Stimulated activated CD4-positive, alpha-beta T cell treated with anti-CD3 and anti-CD28 coated beads, TNF-alpha, amount 100 ng/mL, for 24 hours (primary cell): ENCODE data around the gene MORN1.

ENCODE experiments used
- DNase-seq, 3 experiments: peaks; one replicate each; pipeline ENCODE4 v3.0.0-alpha.2; 2020; ENCODE audit warnings: low read depth in 3 of 3

MORN1 gene

DNA sequence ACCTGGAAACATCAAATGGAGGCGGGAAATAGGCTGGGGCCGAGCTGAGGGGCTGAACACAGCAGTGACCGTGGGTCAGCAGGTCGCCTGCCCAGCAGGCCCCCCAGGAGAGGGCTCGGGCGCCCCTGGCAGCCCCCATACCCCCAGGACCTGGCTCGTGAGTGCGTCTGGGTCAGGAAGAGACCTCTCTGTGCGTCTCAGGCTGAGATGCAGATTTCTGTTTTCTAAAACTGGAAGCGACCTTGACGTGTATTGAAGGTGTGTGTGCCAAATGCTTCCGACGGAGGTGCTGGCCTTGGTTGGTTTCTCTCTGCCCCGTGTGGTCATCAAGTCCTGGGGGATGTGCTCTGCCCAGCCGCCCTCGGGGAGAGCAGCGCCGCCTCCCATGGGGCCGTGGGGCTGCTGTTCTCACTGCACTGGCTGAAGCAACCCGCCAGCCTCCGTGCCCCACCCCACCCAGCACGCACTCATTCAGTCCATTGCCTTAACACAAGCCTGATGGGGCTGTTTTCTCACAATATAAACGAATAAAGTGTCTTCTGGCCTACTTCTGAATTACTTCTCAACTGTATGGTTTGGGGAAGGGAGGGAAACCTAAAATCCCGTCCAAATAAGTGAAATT, 13.6 kb upstream of the MORN1 start:
- no peak for DNase-seq

DNA sequence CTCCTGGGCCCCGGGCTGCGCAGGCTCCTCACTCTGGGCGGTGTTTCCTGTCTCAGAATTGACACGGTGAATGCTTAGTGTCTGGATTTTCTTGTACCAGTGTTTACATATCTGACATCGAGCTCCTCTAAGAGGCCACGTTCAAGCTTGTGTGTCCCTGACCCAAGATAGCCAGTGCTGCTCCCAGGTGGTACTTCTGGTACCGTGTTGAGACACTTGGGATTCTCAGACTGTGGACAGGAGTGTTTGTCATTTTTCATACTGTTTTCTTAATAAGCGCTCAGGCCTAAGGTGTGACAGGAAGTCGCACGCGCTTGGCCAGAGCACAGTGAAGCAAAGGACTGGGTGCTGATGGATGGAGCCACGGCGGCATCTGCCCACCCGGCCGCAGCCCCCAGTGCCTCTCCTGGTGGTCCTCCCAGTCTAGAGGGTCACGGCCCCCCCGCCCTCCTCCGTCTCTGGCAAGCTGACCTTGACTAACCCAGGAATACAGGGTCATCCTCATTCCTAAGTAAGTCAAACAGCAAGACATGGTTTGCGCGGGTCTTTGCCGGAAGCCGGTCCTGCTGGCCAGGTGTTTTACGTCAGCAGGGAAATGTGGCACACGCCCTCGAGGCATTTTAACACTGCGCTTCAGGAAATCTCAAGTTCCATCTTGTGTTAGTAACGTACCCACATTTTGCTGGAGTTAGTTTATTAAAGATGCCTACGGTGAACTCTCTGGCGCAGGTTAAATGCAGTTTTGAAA, 13.0 kb upstream of the MORN1 start:
- no peak for DNase-seq

DNA sequence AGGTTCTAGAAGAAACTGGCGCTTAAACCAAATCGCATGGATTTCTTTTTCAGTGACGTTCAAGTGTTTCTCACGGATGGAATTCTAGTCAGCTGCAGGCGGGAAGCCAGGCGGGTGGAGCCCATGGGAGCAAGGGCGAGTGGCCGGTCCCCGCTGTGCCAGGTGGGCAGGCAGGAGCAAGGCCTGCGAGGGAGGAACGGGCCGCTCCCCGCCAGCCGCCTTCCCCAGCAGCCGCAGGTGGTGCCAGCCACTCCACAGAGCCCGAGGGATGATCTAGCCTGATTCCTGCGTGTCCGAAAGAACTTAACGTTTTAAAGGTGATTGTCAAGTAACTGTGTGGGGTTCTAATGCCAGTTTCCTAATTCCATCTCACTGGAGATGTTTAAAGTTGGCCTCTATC, 11.9 kb upstream of the MORN1 start:
- DNase-seq = no peak

DNA sequence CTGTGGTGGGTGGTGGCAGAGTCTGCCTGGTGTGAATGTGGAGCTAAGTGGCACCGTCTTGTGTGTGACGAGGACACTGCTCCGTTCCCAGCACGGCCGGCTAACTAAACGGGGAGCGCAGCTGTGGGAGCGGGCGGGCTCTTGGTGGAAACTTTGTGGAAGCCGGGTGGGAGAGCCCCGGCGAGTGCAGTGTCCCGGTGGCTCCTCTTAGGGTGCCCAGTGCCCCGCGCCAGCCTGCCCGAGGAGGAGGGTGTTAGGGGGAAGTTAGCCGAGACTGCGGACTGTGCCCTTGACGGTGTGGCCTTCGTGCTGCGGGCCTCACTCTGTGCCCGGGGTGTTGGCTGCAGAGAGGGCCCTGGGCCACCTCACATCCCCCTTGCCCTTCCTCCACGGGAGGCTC, 11.1 kb upstream of the MORN1 start:
- no peak for DNase-seq

DNA sequence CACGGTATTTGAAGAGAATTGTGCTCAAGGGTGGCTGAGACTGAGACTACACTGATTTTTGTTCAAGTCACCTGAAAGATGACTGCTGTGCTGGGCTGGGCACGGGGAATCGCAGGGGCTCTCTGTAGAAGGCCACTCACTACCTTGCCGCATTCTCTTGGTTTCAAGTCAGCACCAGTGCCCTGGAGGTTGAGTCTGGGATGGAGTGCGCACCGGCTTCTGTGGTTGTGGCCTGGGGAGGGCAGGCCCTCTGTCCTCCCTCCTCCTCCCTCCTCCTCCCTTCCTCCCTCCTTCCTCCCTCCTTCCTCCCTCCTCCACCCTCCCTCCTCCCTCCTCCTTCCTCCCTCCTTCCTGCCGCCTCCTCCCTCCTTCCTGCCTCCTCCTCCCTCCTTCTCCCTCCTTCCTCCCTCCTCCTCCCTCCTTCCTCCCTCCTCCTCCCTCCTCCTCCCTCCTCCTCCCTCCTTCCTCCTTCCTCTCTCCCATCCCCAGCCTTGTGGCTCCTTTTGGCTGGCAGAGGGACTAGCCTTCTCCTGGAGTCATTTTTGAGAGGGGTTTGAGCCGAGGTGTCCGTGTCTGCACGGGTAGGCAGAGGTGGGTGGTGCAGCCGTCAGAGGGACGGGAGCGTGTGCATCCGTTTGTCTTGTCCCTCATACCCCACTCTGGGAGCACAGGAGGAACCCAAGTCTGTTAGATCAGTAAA, 9.7 kb upstream of the MORN1 start:
- DNase-seq = no peak

DNA sequence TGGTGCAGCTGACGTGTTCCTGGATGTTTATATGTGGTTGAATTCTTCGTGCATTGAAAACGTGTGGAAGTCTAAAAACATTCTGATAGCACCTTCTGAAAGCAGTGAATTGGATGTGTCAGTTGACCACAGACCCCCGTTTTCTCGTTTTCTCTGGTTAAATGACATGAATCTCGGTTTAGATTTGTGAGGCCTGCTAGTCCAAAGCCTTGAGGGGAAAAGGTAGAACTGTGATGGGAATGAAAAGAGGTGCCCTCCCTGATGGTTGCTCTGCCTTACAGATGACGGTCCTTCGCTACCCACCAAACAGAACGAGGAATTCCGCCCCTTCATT, 9.2 kb upstream of the MORN1 start:
- no peak for DNase-seq

DNA sequence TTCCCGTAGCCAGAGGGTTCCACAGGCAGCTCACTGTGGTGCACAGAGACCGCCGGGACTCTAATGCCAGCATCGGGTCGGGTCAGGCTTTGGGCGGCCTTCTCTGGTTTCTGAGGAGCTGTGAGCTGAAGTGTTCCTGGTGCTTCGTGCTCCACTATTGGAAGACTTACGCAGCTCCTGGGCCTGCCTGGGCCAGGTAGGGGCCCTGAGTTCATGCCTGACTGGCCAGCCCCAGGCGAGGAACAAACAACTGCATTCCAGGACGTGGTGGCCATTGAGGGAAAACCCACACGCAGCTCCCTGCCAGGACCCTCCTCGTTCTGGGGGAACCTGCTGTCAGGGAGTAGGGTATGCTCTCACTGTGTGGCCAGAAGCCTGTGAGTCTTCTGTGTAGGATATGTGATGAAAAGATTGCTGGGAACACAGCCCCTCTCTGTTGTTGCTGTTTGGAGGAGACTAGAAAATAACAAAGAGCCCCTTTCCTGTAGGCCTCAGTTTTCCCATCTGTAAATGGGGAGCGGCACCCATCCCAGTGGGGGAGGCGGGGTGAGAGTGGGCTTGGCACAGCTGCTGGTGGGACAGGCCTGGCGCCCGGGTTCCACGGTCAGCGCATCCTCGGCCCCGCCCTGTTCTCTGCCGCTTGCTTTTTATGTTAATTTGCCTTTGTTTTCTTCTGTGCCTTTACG, 8.7 kb upstream of the MORN1 start:
- DNase-seq = no peak

DNA sequence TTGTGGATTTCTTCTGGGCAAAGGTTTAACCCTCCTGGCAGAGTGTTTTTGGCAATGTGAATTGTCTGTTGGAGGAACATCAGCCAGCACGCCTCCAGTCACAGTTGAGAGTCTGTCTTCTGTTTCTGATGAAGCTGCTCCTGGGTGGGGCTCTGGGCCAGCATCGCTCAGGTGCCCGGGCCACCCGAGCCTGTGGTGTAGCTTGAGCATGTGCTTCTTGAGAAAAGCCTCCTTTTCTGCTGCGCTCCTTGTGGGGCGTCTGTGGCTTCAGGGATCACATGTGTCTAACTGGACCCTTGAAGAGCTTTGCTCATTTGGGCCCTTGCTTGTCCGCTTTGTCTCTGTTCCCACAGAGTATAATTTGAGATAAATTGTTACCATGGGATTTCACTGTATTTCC, 7.5 kb upstream of the MORN1 start:
- DNase-seq = no peak

DNA sequence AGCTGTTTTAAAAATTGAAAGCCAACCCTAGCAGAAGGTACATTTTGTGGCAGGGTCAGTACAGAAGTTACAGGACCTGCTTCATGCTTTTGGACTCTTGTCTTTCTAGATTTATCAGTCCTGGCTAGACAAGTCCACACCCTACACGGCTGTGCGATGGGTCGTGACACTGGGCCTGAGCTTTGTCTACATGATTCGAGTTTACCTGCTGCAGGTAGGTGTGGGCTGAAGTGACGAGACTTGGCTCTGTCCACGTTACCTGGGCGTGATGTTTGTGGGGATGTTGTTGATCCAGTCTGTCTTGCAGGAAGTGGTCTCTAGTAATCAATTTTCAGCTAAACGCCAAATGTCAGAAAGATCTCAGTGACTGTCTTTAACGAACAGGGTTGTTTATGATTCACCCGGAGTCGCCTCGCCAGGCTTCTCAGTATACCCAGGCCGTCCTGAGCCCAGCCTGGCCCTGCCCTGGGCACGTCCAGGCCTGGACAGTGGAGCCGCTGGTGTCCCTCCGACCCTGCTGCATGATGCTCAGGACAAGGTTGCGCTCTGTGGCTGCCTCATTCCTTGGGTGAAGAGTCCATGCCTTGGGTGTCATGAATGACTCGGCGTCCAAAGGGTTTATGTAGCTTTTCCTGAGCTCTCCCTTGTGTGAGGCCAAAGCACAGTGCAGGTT, 5.8 kb upstream of the MORN1 start:
- no peak for DNase-seq

DNA sequence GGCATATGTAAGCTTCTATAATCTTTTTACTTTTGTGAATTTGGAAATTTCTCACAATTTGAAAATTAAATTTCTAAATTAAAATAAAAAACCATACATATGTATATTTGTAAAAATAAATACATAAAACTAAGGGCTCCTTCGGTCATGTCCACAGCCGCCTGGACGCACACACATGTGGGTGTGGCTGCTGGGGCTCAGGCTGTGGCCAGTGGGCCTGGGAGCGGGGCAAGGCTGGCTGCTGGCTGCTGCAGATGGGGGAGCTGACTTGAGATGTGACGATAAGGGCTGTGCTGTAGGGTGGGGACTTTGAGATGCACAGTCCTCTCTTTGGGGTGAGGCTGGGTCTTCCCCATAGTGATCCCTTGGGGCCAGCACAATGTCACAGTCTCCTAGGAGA, 5.1 kb upstream of the MORN1 start:
- no peak for DNase-seq

DNA sequence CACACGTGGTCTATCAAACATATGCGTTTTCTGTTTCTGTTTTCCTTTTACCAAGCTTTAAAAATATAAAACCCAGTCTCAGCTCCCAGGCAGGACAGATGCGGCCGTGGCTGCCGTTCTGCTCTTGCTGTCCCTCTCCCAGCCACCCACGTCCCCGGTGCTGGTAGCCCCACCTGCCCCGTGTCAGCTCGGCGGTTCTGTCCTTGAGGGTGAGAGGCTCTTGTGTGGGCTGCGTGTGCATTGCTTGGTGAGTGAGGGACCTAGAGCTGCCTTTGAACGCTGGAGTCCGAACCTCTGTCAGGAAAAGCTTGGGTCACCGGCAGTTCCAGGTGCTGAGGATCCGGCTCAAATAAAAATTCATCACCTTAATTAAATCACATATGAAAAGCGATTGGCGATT, 4.7 kb upstream of the MORN1 start:
- DNase-seq = no peak

DNA sequence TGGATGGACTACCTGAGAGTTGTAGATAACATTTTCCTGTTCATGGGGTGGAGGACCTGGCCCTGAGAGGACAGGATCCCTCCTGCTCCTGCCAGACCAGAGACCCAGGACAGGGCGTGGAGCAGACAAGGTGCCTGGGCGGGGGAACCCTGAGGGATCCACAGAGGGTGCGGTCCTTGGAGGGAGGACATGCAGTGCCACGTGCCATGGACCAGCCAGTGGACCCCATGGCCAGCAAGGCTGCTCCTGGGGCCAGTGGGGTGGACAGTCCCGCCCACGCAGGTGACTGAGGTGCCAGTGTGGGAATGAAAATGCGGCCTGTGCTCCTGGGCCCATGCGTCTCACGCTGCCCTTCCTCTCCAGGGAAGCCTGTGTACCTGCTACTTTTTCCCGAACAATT, 3.9 kb upstream of the MORN1 start:
- DNase-seq = no peak

DNA sequence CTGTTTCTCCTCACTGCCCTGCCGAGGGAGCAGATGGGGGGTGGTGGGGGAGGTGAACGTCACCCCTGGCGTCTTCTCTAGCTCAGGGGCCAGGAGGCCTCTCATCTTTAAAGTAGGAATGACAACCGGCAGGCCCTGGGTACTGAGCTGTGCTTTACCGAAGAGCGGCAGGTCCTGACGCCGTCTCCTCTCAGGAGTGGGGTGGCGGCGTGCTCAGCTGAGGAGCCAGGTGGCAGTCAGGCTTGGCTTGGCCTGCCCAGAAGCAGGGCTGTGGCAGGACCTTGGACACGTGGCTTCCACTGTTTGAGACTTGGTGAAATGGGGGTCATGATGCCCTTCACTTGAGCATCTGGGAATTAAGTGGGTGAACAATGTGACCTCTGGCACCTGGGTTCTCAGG, 3.4 kb upstream of the MORN1 start:
- DNase-seq = no peak

DNA sequence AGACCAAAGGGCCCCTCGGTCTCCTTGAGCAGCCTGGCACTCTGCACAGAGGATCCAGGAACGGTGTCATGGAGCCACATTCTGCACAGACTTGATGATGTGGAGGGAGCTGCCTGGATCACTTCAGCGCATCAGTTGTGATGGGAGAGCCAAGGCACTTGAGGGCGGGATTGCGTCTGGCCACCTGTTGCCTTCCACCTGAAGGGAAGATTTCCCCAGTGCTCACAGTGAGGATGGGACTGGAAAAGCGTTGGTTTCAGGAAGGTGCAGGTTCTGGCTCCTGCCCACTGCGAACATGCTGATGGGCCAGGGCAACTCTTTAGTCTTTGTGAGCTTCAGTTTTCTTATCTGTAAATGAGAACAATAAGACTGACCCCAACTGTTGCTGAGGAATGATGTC, 2.9 kb upstream of the MORN1 start:
- DNase-seq = no peak

DNA sequence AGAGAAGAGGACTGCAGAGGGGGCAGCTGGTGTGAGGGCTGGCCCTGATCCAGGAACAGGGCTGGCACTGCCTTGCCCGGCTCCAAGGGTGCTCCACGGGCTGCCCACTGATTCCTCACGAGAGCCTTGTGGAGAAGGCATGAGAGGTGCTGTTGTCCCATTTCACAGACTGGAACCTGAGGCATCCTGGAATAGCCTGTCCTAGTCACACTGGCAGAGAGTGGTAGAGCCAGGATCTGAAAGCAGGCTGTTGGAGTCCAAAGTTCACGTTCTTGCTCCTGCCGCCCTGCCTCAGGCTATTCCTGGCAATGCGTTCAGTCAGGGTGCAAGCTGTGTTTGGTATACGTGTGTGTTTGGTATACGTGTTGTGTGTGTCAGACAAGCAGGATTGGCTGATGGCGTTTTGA, 2.1 kb upstream of the MORN1 start:
- no peak for DNase-seq

DNA sequence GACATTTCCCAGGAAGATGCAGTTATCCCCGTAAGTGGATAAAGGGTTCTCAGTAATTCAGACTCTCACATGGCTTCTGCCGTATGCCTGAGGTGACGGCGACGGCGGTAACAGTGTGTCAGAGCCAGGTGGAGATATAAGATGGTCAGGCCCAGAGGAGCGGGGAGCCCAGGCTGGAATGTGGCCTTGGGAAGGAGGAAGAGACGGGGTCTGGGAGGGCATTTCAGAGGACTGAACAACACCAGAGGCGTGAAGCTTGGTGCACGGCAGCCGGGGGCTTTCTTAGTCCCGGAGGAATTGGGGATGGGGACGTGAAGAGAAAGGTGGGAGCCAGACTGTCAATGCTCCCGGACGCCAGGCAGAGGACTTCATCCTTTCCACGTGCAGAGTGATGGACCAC, 1.3 kb upstream of the MORN1 start:
- DNase-seq = no peak

DNA sequence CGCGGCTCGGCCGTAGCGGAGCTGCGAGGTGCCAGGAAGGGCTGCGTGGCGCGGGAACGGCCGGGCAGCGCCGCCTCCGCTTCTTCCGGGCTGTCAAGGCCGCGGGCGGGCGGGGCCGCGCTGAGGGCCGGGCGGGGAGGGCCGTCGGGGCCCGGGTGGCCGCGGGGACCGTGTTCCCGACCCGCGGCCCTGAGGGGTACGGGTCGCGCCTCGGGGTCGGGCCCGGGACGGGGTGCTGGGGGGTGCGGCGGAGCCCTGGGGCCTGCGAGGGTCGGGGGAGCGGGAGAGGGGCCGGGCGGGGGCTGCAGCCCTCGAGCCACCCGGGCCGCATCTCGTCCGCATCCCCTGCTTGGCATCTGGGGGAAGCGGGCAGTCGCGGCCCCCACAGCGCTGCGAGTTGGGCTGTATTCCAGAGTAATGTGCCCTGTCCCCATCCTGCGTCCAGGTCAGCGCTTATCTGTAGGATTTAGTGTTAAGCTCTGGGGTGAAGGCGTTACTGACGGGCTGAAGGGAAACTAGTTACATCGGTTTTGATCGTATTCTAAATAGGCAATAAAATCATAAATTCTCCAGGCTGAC, 666 bp upstream of the MORN1 start:
- DNase-seq = no peak

DNA sequence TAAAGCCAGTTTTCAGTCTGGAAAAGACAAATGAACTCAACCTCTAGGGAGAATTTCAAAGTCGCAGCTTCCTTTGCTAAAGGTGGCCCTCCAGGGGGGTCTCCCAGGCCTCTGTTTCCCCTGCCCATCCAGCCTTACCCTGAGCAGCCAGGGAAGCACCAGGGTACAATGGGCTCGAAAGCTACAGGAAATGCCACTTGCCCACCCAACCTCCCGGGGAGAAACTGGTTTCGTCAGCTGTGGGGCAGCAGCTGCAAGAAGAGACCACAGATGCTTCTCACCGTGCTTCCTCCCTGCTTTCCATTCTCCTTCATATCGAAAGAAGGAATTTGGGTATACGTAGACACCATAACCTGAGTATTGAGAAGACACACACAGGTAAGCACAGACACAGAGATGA, 1.7 kb downstream of the MORN1 start:
- no peak for DNase-seq

DNA sequence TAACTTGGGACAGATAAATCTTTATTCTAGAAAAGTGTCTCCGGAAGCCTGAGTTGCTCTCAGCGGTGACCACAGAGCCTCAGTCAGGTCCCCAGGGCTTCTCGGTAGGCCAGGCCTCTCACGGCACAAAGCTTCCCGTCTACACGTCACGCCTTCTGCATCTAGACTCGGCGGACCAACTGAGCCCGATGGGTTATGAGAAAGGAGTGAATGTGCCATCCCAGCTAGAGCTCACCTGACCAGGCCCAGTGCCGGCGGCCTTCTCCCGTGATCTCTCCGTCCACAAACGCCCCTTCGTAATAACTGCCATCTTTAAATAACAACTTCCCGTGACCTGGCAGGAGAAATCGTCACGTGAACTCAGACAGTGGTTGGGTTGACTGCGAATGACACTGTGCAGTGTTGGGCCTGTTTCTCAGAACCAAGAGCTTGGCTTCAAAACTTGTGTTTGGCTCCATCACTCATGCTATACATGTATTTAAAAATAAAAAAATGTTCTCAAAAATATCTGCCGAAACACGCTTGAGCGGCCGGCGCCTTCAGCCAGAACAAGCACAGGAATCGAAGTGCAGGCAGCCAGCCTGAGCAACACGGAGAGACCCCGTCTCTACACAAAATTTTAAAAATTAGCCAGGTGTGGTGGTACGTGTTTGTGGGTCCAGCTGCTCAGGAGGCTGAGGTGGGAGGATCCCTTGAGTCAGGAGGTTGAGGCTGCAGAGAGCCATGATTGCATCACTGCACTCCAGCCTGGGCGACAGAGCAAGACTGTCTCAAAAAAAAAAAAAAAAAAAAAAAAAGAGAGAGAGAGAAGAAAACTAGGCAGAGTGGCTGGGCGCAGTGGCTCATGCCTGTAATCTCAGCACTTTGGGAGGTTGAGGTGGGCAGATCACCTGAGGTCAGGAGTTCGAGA, 3.1 kb downstream of the MORN1 start:
- DNase-seq = no peak

DNA sequence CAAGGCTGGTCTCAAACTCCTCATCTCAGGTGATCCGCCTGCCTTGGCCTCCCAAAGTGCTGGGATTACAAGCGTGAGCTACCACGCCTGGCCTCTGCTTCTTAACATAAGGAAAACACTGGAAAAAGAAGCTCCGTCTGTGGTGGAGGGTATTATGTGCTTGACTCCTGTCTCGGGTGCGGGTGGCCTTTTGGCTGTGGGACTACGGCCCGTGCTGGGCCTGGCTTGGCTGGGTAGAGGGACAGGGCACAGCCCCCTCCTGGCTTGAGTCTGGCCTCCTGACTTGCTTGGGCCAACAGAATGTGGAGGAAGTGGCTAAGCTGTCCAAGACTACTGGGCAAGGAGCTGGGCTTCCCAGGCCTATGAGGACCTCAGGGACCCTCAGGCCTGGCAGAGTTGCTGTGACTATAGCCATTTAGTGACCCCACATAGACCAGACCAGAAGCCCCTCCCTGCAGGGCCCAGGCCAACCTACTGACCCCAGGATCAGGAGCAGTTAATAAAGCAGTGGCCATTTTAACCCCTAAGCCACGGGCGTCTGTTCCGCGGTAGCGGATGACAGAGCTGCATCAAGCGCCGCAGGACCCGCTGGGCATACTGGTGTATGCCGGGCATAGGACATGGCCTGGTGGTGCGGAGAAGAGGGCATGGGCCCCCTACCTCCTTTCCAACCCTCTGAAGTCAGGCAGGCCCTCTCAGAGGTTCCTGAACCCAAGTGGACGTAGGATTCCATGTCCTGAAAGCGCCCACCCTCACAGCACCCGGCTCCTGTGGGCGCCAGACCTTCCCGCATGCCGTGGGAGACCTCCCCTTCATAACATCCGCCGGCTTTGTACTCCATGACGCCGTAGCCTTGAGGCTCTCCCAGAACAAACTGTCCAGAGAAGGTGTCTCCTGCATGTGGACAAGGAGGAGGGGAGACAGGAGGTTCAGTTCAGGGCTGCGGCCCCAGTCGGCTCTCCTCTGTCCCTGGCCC, 4.4 kb downstream of the MORN1 start:
- no peak for DNase-seq
